Ovary (tissue), 9 donors: ENCODE results near the gene BRSK2. TPM values are rescaled to one million over a fixed set of nuclear protein-coding genes. Genes with fewer than 3 reads are reported as not detected.
A peak's percentile ranks its signal among the peaks of the same experiment; 100 is the strongest.

Source experiments
- DNase-seq, 5 donors: peaks; one replicate each; pipeline ENCODE4 v3.0.0-alpha.2; 2019 to 2020
- H3K27ac ChIP-seq, 2 donors: fragments of 200-600 bp; one replicate each; pipeline versions ENCODE4 v1.5.1 to v1.8.0; 2019 to 2022
- H3K27me3 ChIP-seq: fragments of 200-600 bp; one replicate; pipeline ENCODE4 v1.8.0; 2022
- H3K36me3 ChIP-seq: fragments of 200-600 bp; sonication (generic); one replicate; pipeline ENCODE4 v1.5.1; 2019
- H3K4me1 ChIP-seq: one replicate; pipeline ENCODE4 v1.8.1; 2013; ENCODE audit warnings: mild to moderate bottlenecking, moderate library complexity; ENCODE audit not compliant: insufficient read depth
- H3K4me3 ChIP-seq: fragments of 200-600 bp; sonication (generic); one replicate; pipeline ENCODE4 v1.5.1; 2017
- H3K9me3 ChIP-seq, 2 donors: fragments of 200-600 bp in 1 of 2; sonication (generic) in 1 of 2; one replicate each; pipeline versions ENCODE4 v1.5.1 to v1.8.1; 2013 to 2019; ENCODE audit warnings: mild to moderate bottlenecking in 1 of 2, moderate library complexity in 1 of 2
- EP300 ChIP-seq: sonication (generic); formaldehyde crosslinking; IDR thresholded peaks from one replicate; pipeline ENCODE4 v1.6.1; 2017; ENCODE audit warnings: antibody characterized with exemption
- POLR2A ChIP-seq: fragments of 450-650 bp; IDR thresholded peaks from one replicate; pipeline ENCODE4 v1.6.1; 2017; ENCODE audit warnings: antibody characterized with exemption, mild to moderate bottlenecking, moderate library complexity
- WGBS, 3 donors: extraction: QIAGEN DNeasy Blood & Tissue Kit in 1 of 3; methylation state at CpG; one replicate each; pipeline versions ENCODE4 v1.1.5 to v1.1.7; 2013 to 2017; 5-methylcytosine and 5-hydroxymethylcytosine counted together
- intact Hi-C, 4 donors: fragments of 100-400 bp; cut with DNase I; formaldehyde crosslinking; loops; one replicate each; pipeline versions ENCODE4 v1.11.0 to v1.15.1; 2022 to 2023
- polyA plus RNA-seq, 2 donors: library from polyadenylated mRNA; stranded (reverse); fragments of 200-250 nt in 1 of 2; fragments of 350-450 nt in 1 of 2; fragmentation: Illumina TruSeq in 1 of 2; extraction: RNeasy Lipid Tissue Mini Kit (QIAGEN cat#74804) in 1 of 2; gene quantifications; one replicate each; pipeline ENCODE4 v1.2.3, GENCODE V29; 2013 to 2014
- total RNA-seq, 7 donors: library from RNA; depleted of rRNA in 2 of 7; stranded (reverse); fragments of >200 nt in 2 of 7; fragmentation: NEBNext Ultra II Directional in 3 of 7; extraction: Animal tissue kit (Norgen Biotek cat#: 25700) in 3 of 7; gene quantifications; one replicate each; pipeline versions ENCODE4 v1.1.0 to v1.2.4, GENCODE V29; 2016 to 2023
- TF ChIP-seq, protein P1 (sequence below), 3 donors: fragments of 450-650 bp in 2 of 3; fragments of 200-600 bp in 1 of 3; IDR thresholded peaks; one replicate each; pipeline versions ENCODE4 v1.5.1 to v1.8.0; 2016 to 2022; ENCODE audit warnings: antibody characterized with exemption in 3 of 3, mild to moderate bottlenecking in 1 of 3
- donor health status: DM: no; HTN: no; CAD: no; lungs with moderate emphysema.
- donor health status: DM: no; HTN: no; CAD: no.
- donor health status: Bipolar disorder and iron deficiency.
- donor health status: DM: yes; HTN: yes; CAD: no.
- donor health status: DM: no; HTN: no; CAD: no.
- donor health status: DM: yes; HTN: yes; CAD: no.

BRSK2 gene
- total and polyA plus RNA-seq, 9 donors: 0.22 to 1.5 (median 0.52) TPM

DNA sequence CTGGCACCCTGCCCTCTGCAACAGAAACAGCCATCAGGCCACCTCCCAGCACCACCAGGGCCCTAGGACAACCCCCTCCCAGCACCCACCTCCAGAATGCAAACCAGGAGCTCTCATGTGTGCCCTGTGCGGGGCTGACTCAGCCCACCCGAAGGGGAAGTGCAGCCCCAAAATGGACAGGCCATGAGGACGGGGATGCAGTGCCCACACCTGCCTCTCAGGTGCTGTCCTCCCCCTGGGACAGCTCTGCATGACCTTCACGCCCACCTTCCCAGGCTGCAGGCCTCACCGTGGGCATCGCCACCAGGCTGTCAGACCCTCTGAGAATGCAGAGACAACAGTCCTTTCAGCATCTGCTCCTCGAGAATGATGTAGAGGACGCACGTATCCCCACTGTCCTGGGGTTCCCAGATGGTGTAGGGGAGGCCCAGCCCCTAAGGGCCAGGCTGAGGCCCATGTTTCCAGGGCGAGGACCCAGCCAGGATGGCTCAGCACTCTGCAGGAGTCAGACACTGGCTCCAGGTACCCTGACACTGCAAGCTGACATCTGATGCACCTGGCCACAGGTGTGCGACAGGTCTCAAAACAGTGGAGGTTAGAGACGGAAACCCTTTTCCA, 83.4 kb downstream of the BRSK2 start:
- Histone ChIP-seq H3K36me3 (no peaks in the 10 kb centered on the region), H3K9me3 (no peaks in the 10 kb centered on the region)
- WGBS, 3 donors: 93 to 95% (median 93%) methylated on average over 12 of the region's 12 CpGs

DNA sequence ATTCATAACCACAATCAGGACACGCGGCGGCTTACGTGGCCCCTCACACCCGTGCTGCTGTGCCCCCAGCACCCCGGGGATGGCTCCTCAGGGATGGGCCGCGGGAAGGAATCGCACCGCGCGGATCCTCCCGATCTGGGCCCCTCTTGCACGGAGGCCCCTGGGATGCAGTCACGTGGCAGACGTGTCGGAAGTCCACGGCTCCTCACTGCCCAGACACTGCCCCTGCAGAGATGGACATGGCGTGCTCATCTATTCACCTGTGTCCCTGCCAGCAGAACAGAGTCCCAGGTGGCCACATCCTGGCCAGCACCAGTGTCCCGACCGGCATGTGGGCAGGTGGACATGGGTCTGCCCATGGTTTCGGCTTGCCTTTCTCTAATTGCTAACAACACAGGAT, 84.1 kb downstream of the BRSK2 start:
- 92 to 95% (median 93%) methylated on average over 22 of the region's 22 CpGs for WGBS, 3 donors

More for the DNA sequence above, 83.4 kb downstream of the BRSK2 start:
- peak in 2 of 5 donors; percentile 13 to 15 for DNase-seq
- TF ChIP-seq EP300: no peak
- TF ChIP-seq POLR2A: no peak
- TF ChIP-seq, protein P1, sequence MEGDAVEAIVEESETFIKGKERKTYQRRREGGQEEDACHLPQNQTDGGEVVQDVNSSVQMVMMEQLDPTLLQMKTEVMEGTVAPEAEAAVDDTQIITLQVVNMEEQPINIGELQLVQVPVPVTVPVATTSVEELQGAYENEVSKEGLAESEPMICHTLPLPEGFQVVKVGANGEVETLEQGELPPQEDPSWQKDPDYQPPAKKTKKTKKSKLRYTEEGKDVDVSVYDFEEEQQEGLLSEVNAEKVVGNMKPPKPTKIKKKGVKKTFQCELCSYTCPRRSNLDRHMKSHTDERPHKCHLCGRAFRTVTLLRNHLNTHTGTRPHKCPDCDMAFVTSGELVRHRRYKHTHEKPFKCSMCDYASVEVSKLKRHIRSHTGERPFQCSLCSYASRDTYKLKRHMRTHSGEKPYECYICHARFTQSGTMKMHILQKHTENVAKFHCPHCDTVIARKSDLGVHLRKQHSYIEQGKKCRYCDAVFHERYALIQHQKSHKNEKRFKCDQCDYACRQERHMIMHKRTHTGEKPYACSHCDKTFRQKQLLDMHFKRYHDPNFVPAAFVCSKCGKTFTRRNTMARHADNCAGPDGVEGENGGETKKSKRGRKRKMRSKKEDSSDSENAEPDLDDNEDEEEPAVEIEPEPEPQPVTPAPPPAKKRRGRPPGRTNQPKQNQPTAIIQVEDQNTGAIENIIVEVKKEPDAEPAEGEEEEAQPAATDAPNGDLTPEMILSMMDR (IDR thresholded peaks at IDR 0.05): no peak
- Histone ChIP-seq H3K4me3 (no peak overlapping the region), H3K27me3 (no peaks in the 10 kb centered on the region), H3K4me1 (peaks cover 2% of the 10 kb centered on the region), H3K27ac (no peak overlapping the region)
- intact Hi-C loops: no loop called here

DNA sequence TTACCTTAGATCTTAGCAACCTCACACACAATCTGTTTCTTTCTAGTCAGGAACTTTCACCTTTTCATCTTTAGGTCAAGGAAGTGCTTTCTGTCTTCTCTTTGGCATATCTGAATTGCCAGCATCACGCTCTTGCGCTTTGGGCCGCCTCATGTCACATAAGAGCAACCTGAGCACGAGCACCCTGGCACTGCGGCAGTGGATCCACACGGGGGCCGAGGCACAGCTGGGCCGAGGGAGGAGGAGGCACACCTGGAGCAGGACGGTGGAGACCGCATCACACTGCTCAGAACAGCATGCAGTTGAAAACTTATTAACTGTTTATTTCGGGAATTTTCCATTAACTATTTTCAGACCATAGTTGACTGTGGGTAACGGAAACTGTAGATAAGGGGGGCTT, 86.1 kb downstream of the BRSK2 start:
- H3K4me3 ChIP-seq: no peak overlapping the region
- H3K27ac ChIP-seq: no peak overlapping the region
- H3K4me1 ChIP-seq: peaks cover 1% of the 10 kb centered on the region
- 82 to 88% (median 83%) methylated on average over 12 of the region's 12 CpGs for WGBS, 3 donors
- no peaks in the 10 kb centered on the region for H3K27me3 ChIP-seq
- H3K9me3 ChIP-seq: no peaks in the 10 kb centered on the region
- peak in 2 of 5 donors; percentile 9 to 11 for DNase-seq
- intact Hi-C loops: no loop called here
- no peaks in the 10 kb centered on the region for H3K36me3 ChIP-seq
- TF ChIP-seq EP300: no peak
- TF ChIP-seq, protein P1 (IDR thresholded peaks at IDR 0.05): no peak
- TF ChIP-seq POLR2A: no peak

More for the DNA sequence above, 84.1 kb downstream of the BRSK2 start:
- H3K9me3 ChIP-seq: no peaks in the 10 kb centered on the region
- no peak overlapping the region for H3K27ac ChIP-seq
- H3K4me1 ChIP-seq: peaks cover 1% of the 10 kb centered on the region
- peak in 3 of 5 donors; percentile 13 to 15 (median 14) for DNase-seq
- H3K36me3 ChIP-seq: no peaks in the 10 kb centered on the region
- no peak overlapping the region for H3K4me3 ChIP-seq
- TF ChIP-seq EP300: no peak
- no peak for TF ChIP-seq POLR2A
- TF ChIP-seq, protein P1 (IDR thresholded peaks at IDR 0.05): no peak
- intact Hi-C loops: no loop called here
- H3K27me3 ChIP-seq: no peaks in the 10 kb centered on the region

DNA sequence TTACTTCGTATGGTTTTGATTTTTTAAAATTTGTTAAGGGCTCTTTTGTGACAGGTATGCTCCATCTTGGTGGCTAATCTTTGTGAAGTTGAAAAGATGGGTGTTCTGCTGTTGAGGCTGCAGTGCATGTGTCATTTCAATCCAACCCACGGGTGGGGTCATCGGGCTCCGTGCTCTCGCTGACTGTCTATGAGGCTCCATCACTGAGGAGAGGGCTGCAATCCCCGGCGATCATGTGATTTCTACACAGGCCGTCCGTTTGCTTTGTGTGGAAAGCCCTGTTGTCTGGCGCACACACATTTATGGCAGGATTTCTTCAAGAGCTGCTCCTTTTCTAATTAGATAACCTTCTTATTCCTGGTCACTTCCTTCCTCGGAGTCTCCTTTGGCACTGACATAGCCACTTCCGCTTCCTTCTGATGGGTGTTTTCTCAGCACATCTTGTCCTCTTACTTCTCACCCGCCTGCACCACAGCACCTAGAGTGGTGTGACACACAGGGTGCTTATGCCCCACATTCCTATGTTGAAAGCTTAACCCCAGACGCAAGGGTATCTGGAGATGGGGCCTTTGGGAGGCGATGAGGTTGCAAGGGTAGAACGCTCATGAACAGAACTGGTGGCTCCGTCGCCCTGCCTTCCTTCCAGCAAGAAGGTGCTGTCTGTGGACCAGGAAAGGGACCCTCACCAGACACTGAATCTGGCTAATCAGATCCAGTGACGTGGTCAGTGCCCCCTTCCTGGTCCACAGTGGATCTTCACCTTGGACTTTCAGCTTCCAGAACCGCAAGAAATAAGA, 87.4 kb downstream of the BRSK2 start:
- WGBS, 3 donors: 87 to 90% (median 88%) methylated on average over 20 of the region's 20 CpGs

More for the DNA sequence above, 87.4 kb downstream of the BRSK2 start:
- TF ChIP-seq POLR2A (no peak), EP300 (no peak)
- TF ChIP-seq, protein P1 (IDR thresholded peaks at IDR 0.05): no peak
- Histone ChIP-seq H3K36me3 (no peaks in the 10 kb centered on the region), H3K27me3 (no peaks in the 10 kb centered on the region), H3K9me3 (no peaks in the 10 kb centered on the region), H3K4me1 (peaks cover 6% of the 10 kb centered on the region), H3K4me3 (no peak overlapping the region), H3K27ac (no peak overlapping the region)
- DNase-seq: peak in 1 of 5 donors; percentile 11
- intact Hi-C loops: no loop called here
